ENCODE data around the gene TRPM3.

The TRPM3 gene

DNA sequence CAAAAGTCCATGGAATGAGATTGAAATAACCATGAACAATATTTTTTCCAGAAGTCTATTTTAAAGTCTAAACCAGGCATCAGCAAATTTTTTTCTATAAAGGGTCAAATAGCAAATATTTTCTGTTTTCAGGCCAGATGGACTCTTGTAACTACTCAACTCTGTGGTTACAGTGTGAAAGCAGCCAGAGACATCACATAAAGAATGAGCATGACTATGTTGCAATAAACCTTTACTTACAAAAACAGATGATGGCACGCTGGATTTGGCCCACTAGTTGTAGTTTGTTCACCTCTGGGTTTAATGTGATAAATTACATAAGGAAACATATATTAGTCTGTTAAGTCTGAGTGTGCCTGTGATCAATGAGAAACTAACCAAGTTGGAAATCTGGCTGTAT, 319.2 kb downstream of the TRPM3 start:
- TF ChIP-seq ZC3H10 (CRISPR knock-in tag; IDR thresholded peaks at IDR 0.05) (no peak), PPARA (CRISPR knock-in tag; IDR thresholded peaks at IDR 0.05; ENCODE audit: borderline replicate concordance) (no peak), TCF4 (CRISPR knock-in tag; IDR thresholded peaks at IDR 0.05; ENCODE audit: borderline replicate concordance) (no peak), ZNF565 (CRISPR knock-in tag; conservative IDR thresholded peaks at IDR 0.05; ENCODE audit: low read depth) (no peak), BACH2 (CRISPR knock-in tag; IDR thresholded peaks at IDR 0.05; ENCODE audit: borderline replicate concordance) (no peak), RARB (CRISPR knock-in tag; IDR thresholded peaks at IDR 0.05) (no peak), ZNF8 (CRISPR knock-in tag; IDR thresholded peaks at IDR 0.05) (no peak), OSR1 (CRISPR knock-in tag; IDR thresholded peaks at IDR 0.05) (no peak), SNAI2 (CRISPR knock-in tag; IDR thresholded peaks at IDR 0.05) (no peak), ESRRG (CRISPR knock-in tag; IDR thresholded peaks at IDR 0.05) (no peak), ZNF70 (CRISPR knock-in tag; IDR thresholded peaks at IDR 0.05) (no peak), CSDC2 (CRISPR knock-in tag; IDR thresholded peaks at IDR 0.05) (no peak)
- TF ChIP-seq, protein P1, sequence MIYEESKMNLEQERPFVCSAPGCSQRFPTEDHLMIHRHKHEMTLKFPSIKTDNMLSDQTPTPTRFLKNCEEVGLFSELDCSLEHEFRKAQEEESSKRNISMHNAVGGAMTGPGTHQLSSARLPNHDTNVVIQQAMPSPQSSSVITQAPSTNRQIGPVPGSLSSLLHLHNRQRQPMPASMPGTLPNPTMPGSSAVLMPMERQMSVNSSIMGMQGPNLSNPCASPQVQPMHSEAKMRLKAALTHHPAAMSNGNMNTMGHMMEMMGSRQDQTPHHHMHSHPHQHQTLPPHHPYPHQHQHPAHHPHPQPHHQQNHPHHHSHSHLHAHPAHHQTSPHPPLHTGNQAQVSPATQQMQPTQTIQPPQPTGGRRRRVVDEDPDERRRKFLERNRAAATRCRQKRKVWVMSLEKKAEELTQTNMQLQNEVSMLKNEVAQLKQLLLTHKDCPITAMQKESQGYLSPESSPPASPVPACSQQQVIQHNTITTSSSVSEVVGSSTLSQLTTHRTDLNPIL (CRISPR knock-in tag; IDR thresholded peaks at IDR 0.05; ENCODE audit: low read depth): no peak
- TF ChIP-seq, protein P2, sequence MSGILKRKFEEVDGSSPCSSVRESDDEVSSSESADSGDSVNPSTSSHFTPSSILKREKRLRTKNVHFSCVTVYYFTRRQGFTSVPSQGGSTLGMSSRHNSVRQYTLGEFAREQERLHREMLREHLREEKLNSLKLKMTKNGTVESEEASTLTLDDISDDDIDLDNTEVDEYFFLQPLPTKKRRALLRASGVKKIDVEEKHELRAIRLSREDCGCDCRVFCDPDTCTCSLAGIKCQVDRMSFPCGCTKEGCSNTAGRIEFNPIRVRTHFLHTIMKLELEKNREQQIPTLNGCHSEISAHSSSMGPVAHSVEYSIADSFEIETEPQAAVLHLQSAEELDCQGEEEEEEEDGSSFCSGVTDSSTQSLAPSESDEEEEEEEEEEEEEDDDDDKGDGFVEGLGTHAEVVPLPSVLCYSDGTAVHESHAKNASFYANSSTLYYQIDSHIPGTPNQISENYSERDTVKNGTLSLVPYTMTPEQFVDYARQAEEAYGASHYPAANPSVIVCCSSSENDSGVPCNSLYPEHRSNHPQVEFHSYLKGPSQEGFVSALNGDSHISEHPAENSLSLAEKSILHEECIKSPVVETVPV (CRISPR knock-in tag; IDR thresholded peaks at IDR 0.05): no peak
- TF ChIP-seq, protein P3, sequence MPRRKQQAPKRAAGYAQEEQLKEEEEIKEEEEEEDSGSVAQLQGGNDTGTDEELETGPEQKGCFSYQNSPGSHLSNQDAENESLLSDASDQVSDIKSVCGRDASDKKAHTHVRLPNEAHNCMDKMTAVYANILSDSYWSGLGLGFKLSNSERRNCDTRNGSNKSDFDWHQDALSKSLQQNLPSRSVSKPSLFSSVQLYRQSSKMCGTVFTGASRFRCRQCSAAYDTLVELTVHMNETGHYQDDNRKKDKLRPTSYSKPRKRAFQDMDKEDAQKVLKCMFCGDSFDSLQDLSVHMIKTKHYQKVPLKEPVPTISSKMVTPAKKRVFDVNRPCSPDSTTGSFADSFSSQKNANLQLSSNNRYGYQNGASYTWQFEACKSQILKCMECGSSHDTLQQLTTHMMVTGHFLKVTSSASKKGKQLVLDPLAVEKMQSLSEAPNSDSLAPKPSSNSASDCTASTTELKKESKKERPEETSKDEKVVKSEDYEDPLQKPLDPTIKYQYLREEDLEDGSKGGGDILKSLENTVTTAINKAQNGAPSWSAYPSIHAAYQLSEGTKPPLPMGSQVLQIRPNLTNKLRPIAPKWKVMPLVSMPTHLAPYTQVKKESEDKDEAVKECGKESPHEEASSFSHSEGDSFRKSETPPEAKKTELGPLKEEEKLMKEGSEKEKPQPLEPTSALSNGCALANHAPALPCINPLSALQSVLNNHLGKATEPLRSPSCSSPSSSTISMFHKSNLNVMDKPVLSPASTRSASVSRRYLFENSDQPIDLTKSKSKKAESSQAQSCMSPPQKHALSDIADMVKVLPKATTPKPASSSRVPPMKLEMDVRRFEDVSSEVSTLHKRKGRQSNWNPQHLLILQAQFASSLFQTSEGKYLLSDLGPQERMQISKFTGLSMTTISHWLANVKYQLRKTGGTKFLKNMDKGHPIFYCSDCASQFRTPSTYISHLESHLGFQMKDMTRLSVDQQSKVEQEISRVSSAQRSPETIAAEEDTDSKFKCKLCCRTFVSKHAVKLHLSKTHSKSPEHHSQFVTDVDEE (CRISPR knock-in tag; IDR thresholded peaks at IDR 0.05): no peak
- TF ChIP-seq, protein P4, sequence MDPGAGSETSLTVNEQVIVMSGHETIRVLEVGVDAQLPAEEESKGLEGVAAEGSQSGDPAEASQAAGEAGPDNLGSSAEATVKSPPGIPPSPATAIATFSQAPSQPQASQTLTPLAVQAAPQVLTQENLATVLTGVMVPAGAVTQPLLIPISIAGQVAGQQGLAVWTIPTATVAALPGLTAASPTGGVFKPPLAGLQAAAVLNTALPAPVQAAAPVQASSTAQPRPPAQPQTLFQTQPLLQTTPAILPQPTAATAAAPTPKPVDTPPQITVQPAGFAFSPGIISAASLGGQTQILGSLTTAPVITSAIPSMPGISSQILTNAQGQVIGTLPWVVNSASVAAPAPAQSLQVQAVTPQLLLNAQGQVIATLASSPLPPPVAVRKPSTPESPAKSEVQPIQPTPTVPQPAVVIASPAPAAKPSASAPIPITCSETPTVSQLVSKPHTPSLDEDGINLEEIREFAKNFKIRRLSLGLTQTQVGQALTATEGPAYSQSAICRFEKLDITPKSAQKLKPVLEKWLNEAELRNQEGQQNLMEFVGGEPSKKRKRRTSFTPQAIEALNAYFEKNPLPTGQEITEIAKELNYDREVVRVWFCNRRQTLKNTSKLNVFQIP (CRISPR knock-in tag; IDR thresholded peaks at IDR 0.05; ENCODE audit: borderline replicate concordance, low read depth): no peak
- ATAC-seq: no peak

DNA sequence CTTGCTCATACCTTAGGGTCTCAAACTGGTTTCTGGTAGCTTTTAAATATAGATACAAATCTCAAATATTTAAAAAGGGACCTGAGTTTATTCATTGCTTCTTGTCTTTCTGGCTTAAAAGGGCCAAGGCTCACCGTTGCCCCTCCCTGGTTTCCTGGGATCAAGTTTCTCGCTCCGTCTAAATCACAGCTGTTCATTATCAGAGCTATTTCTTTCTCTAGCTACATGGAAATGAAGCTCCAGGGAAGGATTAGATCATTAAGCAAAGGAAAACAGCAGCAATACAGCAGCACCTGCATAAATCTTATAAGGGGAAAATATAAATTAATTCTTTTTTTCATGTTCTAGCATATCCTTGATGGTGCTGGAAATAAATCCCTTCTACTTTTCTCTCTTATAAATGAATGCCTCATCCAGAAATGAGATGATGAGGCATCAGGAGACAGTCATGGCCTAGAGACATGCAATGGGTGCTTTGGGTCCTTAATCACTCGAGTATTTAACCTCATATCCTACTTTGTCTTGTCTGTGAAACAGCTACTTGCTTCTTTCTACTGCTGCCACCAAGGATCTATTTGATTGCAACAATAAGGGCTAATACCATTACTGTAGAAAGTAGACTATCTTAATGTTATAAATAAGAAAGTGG, 320.1 kb downstream of the TRPM3 start:
- no peak for ATAC-seq
- TF ChIP-seq ZFP3 (CRISPR knock-in tag; IDR thresholded peaks at IDR 0.05) (no peak), RARB (CRISPR knock-in tag; IDR thresholded peaks at IDR 0.05) (no peak), OSR1 (CRISPR knock-in tag; IDR thresholded peaks at IDR 0.05) (no peak), TCF4 (CRISPR knock-in tag; IDR thresholded peaks at IDR 0.05; ENCODE audit: borderline replicate concordance) (no peak), ZNF8 (CRISPR knock-in tag; IDR thresholded peaks at IDR 0.05) (no peak), ZNF70 (CRISPR knock-in tag; IDR thresholded peaks at IDR 0.05) (no peak), ZC3H10 (CRISPR knock-in tag; IDR thresholded peaks at IDR 0.05) (no peak), BACH2 (CRISPR knock-in tag; IDR thresholded peaks at IDR 0.05; ENCODE audit: borderline replicate concordance) (no peak), PPARA (CRISPR knock-in tag; IDR thresholded peaks at IDR 0.05; ENCODE audit: borderline replicate concordance) (no peak), ISL1 (CRISPR knock-in tag; IDR thresholded peaks at IDR 0.05) (no peak), GLIS3 (CRISPR knock-in tag; IDR thresholded peaks at IDR 0.05) (no peak), ZFP30 (CRISPR knock-in tag; IDR thresholded peaks at IDR 0.05) (no peak), SNAI2 (CRISPR knock-in tag; IDR thresholded peaks at IDR 0.05) (no peak)
- TF ChIP-seq, protein P5, sequence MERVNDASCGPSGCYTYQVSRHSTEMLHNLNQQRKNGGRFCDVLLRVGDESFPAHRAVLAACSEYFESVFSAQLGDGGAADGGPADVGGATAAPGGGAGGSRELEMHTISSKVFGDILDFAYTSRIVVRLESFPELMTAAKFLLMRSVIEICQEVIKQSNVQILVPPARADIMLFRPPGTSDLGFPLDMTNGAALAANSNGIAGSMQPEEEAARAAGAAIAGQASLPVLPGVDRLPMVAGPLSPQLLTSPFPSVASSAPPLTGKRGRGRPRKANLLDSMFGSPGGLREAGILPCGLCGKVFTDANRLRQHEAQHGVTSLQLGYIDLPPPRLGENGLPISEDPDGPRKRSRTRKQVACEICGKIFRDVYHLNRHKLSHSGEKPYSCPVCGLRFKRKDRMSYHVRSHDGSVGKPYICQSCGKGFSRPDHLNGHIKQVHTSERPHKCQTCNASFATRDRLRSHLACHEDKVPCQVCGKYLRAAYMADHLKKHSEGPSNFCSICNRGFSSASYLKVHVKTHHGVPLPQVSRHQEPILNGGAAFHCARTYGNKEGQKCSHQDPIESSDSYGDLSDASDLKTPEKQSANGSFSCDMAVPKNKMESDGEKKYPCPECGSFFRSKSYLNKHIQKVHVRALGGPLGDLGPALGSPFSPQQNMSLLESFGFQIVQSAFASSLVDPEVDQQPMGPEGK (CRISPR knock-in tag; IDR thresholded peaks at IDR 0.05; ENCODE audit: borderline replicate concordance): no peak
- TF ChIP-seq, protein P4 (CRISPR knock-in tag; IDR thresholded peaks at IDR 0.05; ENCODE audit: borderline replicate concordance, low read depth): no peak
- TF ChIP-seq, protein P1 (CRISPR knock-in tag; IDR thresholded peaks at IDR 0.05; ENCODE audit: low read depth): no peak
- TF ChIP-seq, protein P2 (CRISPR knock-in tag; IDR thresholded peaks at IDR 0.05): no peak

Data from SK-N-SH treated with all-trans-retinoic acid at 6 μM for 48 hours (cell line).